H9 (cell line): ENCODE data around the gene NUAK2. TPM values are rescaled to one million over a fixed set of nuclear protein-coding genes. Genes with fewer than 3 reads are reported as not detected.

Experiments used
- DNase-seq: peaks from one replicate; pipeline ENCODE4 v3.0.0-alpha.2; 2017
- H2AFZ ChIP-seq: one replicate; pipeline ENCODE4 v1.6.1; 2013; ENCODE audit warnings: mild to moderate bottlenecking, low read length, control low read depth, moderate library complexity
- H2AK5ac ChIP-seq: 2 replicates; pipeline ENCODE4 v1.6.1; 2013; ENCODE audit warnings: low read length, control low read depth, mixed read lengths; ENCODE audit not compliant: insufficient read length
- H2BK120ac ChIP-seq: one replicate; pipeline ENCODE4 v1.6.1; 2013; ENCODE audit warnings: low read depth, mild to moderate bottlenecking, low read length, control low read depth, inconsistent platforms; ENCODE audit not compliant: poor library complexity, severe bottlenecking
- H2BK12ac ChIP-seq: 2 replicates; pipeline ENCODE4 v1.6.1; 2013; ENCODE audit warnings: low read length, control low read depth, mixed read lengths, low read depth; ENCODE audit not compliant: insufficient read length
- H2BK15ac ChIP-seq: 2 replicates; pipeline ENCODE4 v1.6.1; 2013; ENCODE audit warnings: low read depth, low read length, control low read depth
- H2BK20ac ChIP-seq: one replicate; pipeline ENCODE4 v1.6.1; 2013; ENCODE audit warnings: low read depth, mild to moderate bottlenecking, low read length, control low read depth, inconsistent platforms; ENCODE audit not compliant: poor library complexity, severe bottlenecking
- H2BK5ac ChIP-seq: 2 replicates; pipeline ENCODE4 v1.6.1; 2013; ENCODE audit warnings: low read length, control low read depth, mixed read lengths; ENCODE audit not compliant: insufficient read length
- H3K14ac ChIP-seq: 2 replicates; pipeline ENCODE4 v1.6.1; 2013; ENCODE audit warnings: low read length, control low read depth; ENCODE audit not compliant: insufficient read depth
- H3K18ac ChIP-seq: 2 replicates; pipeline ENCODE4 v1.6.1; 2013; ENCODE audit warnings: low read depth, mild to moderate bottlenecking, mixed read lengths, low read length, control low read depth; ENCODE audit not compliant: insufficient read length
- H3K23ac ChIP-seq: 2 replicates; pipeline ENCODE4 v1.6.1; 2013; ENCODE audit warnings: low read length, control low read depth, mixed read lengths, low read depth; ENCODE audit not compliant: insufficient read length
- H3K23me2 ChIP-seq: 2 replicates; pipeline ENCODE4 v1.6.1; 2013; ENCODE audit warnings: low read depth, mild to moderate bottlenecking, mixed read lengths, low read length, control low read depth; ENCODE audit not compliant: insufficient read length, poor library complexity, severe bottlenecking
- H3K27ac ChIP-seq: 2 replicates; pipeline ENCODE4 v1.5.1; 2013; ENCODE audit warnings: low read length, control low read depth, mixed read lengths, low read depth; ENCODE audit not compliant: insufficient read length
- H3K27me3 ChIP-seq: 2 replicates; pipeline ENCODE4 v1.6.1; 2013; ENCODE audit warnings: low read length, control low read depth, inconsistent platforms; ENCODE audit not compliant: insufficient read depth
- H3K4ac ChIP-seq: 2 replicates; pipeline ENCODE4 v1.6.1; 2013; ENCODE audit warnings: low read depth, mild to moderate bottlenecking, control low read depth, inconsistent platforms, low read length, moderate library complexity
- H3K4me1 ChIP-seq: 2 replicates; pipeline ENCODE4 v1.6.1; 2013; ENCODE audit warnings: low read length, control low read depth, inconsistent platforms; ENCODE audit not compliant: insufficient read depth
- H3K4me2 ChIP-seq: 2 replicates; pipeline ENCODE4 v1.6.1; 2013; ENCODE audit warnings: low read length, control low read depth, mixed read lengths; ENCODE audit not compliant: insufficient read length, insufficient read depth
- H3K56ac ChIP-seq: 2 replicates; pipeline ENCODE4 v1.6.1; 2013; ENCODE audit warnings: low read depth, mild to moderate bottlenecking, mixed read lengths, low read length, control low read depth; ENCODE audit not compliant: insufficient read length
- H3K79me1 ChIP-seq: 2 replicates; pipeline ENCODE4 v1.6.1; 2013; ENCODE audit warnings: low read depth, mild to moderate bottlenecking, moderate library complexity, low read length, control low read depth, inconsistent platforms; ENCODE audit not compliant: insufficient read depth, poor library complexity, severe bottlenecking
- H3K79me2 ChIP-seq: 2 replicates; pipeline ENCODE4 v1.6.1; 2013; ENCODE audit warnings: low read length, control low read depth, inconsistent platforms; ENCODE audit not compliant: insufficient read depth
- H3K9ac ChIP-seq: 2 replicates; pipeline ENCODE4 v1.6.1; 2013; ENCODE audit warnings: low read length, control low read depth, mixed read lengths; ENCODE audit not compliant: insufficient read length; ENCODE audit errors: extremely low read depth
- H3K9me3 ChIP-seq: one replicate; pipeline ENCODE4 v1.6.1; 2013; ENCODE audit warnings: low read depth, low read length, inconsistent platforms; ENCODE audit not compliant: control insufficient read depth
- H3T11ph ChIP-seq: one replicate; pipeline ENCODE4 v1.6.1; 2013; ENCODE audit warnings: mild to moderate bottlenecking, low read length, control low read depth, inconsistent platforms
- H4K20me1 ChIP-seq: one replicate; pipeline ENCODE4 v1.6.1; 2013; ENCODE audit not compliant: control insufficient read depth, insufficient read length, insufficient read depth
- H4K5ac ChIP-seq: 2 replicates; pipeline ENCODE4 v1.6.1; 2013; ENCODE audit warnings: low read depth, mild to moderate bottlenecking, mixed read lengths, low read length, control low read depth; ENCODE audit not compliant: insufficient read length
- H4K8ac ChIP-seq: replicated peaks from 2 replicates; pipeline ENCODE4 v1.6.1; 2013; ENCODE audit warnings: low read length, control low read depth, mixed read lengths, low read depth; ENCODE audit not compliant: insufficient read length
- H4K91ac ChIP-seq: 2 replicates; pipeline ENCODE4 v1.6.1; 2013; ENCODE audit warnings: low read depth, mild to moderate bottlenecking, moderate library complexity, mixed read lengths, low read length, control low read depth; ENCODE audit not compliant: insufficient read length
- H3K27ac Mint-ChIP-seq, 3 experiments: 2 replicates in 2 of 3; 3 replicates in 1 of 3; pipeline ENCODE4 v1.8.0; 2020 to 2021; ENCODE audit warnings: mixed read lengths in 3 of 3, mild to moderate bottlenecking in 1 of 3, moderate library complexity in 1 of 3
- H3K27me3 Mint-ChIP-seq: 2 replicates; pipeline ENCODE4 v1.8.0; 2021; ENCODE audit warnings: low read depth, mild to moderate bottlenecking, moderate library complexity, mixed read lengths
- H3K36me3 Mint-ChIP-seq, 3 experiments: 2 replicates in 2 of 3; 3 replicates in 1 of 3; pipeline ENCODE4 v1.8.0; 2020 to 2021; ENCODE audit warnings: low read depth in 3 of 3, mixed read lengths in 3 of 3; ENCODE audit not compliant: insufficient read depth in 1 of 3
- H3K4me1 Mint-ChIP-seq, 2 experiments: 2 replicates each; pipeline ENCODE4 v1.8.0; 2020; ENCODE audit warnings: mixed read lengths in 2 of 2
- H3K4me3 Mint-ChIP-seq, 2 experiments: 2 replicates in 1 of 2; 3 replicates in 1 of 2; pipeline ENCODE4 v1.8.0; 2020 to 2021; ENCODE audit warnings: mild to moderate bottlenecking in 2 of 2, mixed read lengths in 2 of 2, moderate library complexity in 1 of 2
- H3K9me3 Mint-ChIP-seq, 2 experiments: 2 replicates in 1 of 2; 3 replicates in 1 of 2; pipeline ENCODE4 v1.8.0; 2020; ENCODE audit warnings: mild to moderate bottlenecking in 2 of 2, mixed read lengths in 2 of 2, moderate library complexity in 1 of 2
- CTCF ChIP-seq: fragments of 200-600 bp; sonication (generic); conservative IDR thresholded peaks from 3 replicates; pipeline ENCODE4 v1.8.0; 2021; ENCODE audit warnings: antibody characterized with exemption, mild to moderate bottlenecking
- WGBS: extraction: QIAGEN DNeasy Blood & Tissue Kit; methylation state at CpG from one replicate; pipeline ENCODE4 v1.1.7; 2013; ENCODE audit warnings: missing lambda C conversion rate, low lambda C conversion rate, mixed read lengths; ENCODE audit not compliant: insufficient read length; ENCODE audit errors: extremely low coverage; 5-methylcytosine and 5-hydroxymethylcytosine counted together
- total RNA-seq: library from RNA; stranded (reverse); gene quantifications from 2 replicates; pipeline ENCODE4 v1.2.1, GENCODE V29; 2021

The NUAK2 gene
- total RNA-seq, 1 experiment from 2014 or later, result 15.4 TPM

GRCh38 chr1:205287767-205288559 is 33.6 kb downstream of the NUAK2 start:
- H3K4ac ChIP-seq, result no peak overlapping the region
- no peak overlapping the region for H2AFZ ChIP-seq
- no peak overlapping the region for H2BK15ac ChIP-seq
- H2BK120ac ChIP-seq, result no peak overlapping the region
- no peak overlapping the region for H3K14ac ChIP-seq
- no peaks in the 10 kb centered on the region for H3K23me2 ChIP-seq
- H3K56ac ChIP-seq, result no peak overlapping the region
- Mint-ChIP-seq H3K36me3 (no peaks in the 10 kb centered on the region), H3K27me3 (no peaks in the 10 kb centered on the region; the same call in 1 of the 2 replicates), H3K27ac (peak overlapping the region; percentile 12 to 86 (median 45); a peak in 2 of 7 replicates), H3K4me1 (peaks cover 51 to 59% of the 10 kb centered on the region in 2 experiments), H3K9me3 (no peaks in the 10 kb centered on the region), H3K4me3 (no peak overlapping the region; a peak in 1 of 5 replicates)
- no peak overlapping the region for H4K91ac ChIP-seq
- no peak overlapping the region for H3T11ph ChIP-seq
- peak overlapping the region; percentile 28 for H3K18ac ChIP-seq
- H3K4me2 ChIP-seq, result no peak overlapping the region
- H2BK12ac ChIP-seq, result no peak overlapping the region
- no peaks in the 10 kb centered on the region for H3K9me3 ChIP-seq
- H4K20me1 ChIP-seq, result peaks cover 2% of the 10 kb centered on the region
- no CpG with 5 or more reads among the region's 8 CpGs for WGBS
- no peaks in the 10 kb centered on the region for H3K79me1 ChIP-seq
- no peak overlapping the region for H4K5ac ChIP-seq
- no peak overlapping the region for H2BK20ac ChIP-seq
- H3K4me1 ChIP-seq, result peaks cover 6% of the 10 kb centered on the region; the same call in 1 of the 2 replicates
- no peaks in the 10 kb centered on the region for H3K79me2 ChIP-seq
- H2BK5ac ChIP-seq, result no peak overlapping the region
- peak; percentile 51 for DNase-seq
- no peak overlapping the region for H3K9ac ChIP-seq
- no peak for TF ChIP-seq CTCF
- no peak overlapping the region for H2AK5ac ChIP-seq
- no peak overlapping the region for H4K8ac ChIP-seq
- H3K23ac ChIP-seq, result no peak overlapping the region
- H3K27me3 ChIP-seq, result no peaks in the 10 kb centered on the region
- no peak overlapping the region for H3K27ac ChIP-seq
